Stimulated activated CD4-positive, alpha-beta T cell treated with anti-CD3 and anti-CD28 coated beads, Interleukin-15, amount 100 ng/mL, for 48 hours (primary cell): ENCODE results near the gene HDAC9.

ENCODE experiments used
- DNase-seq, 2 donors: peaks; one replicate each; pipeline ENCODE4 v3.0.0-alpha.2; 2020; ENCODE audit warnings: low read depth in 2 of 2

The HDAC9 gene

DNA sequence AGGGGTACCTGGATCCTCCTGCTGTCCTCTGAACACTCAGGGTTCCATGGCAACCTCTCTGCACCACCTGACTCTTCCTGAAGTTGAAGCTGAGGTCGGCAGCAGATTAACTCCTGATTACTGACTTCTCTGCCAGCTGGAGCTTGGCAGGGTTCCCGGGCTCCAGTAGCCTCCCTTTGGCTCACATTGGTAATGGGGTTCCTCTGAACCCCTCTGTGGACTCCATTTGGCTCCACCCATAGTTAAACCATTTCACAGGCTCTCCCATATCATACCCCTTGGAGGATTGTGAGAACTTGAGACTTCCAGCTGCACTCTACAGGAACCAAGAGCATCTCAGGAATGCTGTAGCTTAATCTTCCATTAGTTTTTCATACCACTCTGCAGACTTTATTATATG lies 292.5 kb downstream of the HDAC9 start:
- no peak for DNase-seq

DNA sequence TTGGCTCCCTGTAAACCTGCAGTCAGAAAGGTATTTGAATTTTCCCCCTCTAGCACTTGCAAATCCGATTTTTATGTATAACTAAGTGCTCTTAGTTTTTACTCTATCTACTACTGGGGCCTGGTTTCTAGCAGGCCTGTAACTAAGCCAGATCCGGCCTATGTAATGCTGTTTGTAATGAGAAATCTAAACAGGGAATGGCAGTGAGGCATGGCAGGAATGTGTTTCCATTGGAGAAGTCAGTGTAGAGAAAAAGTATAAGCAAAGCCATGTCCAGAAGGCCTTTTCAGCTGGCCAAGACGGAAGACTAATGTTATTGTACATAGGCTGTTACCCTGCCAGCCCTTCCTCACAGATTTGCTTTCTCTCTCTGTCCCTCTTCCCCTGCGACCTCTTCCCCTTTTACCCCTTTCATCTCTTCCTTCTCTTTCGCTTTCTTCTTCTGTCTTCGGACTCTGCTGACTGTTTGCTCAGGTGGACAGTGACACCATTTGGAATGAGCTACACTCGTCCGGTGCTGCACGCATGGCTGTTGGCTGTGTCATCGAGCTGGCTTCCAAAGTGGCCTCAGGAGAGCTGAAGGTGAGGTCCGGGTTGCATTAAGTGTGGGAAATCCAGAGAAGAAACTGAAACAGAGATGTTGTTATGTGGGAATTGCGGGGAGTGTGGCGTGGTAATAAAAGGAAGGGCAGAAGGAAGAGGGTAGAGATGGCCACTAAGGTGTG lies 297.5 kb downstream of the HDAC9 start:
- DNase-seq: no peak

DNA sequence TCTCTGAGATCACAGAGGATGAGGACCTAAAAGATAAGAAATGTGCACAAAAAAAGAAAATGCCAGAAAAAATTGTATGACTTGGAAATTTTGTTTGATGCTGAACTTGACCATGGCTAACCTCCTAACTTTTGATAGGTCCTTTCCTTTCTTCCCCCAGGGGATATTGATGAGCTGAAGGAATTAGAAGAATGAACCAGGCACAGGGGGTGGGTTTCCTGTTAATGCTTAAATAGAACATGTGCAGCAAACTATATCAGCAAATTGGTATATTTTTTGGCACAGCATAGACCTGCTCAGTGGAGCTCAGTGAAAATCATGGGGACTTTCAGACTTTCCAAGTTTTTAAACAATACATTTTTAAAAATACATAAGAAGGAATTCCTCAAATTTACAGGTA lies 300.7 kb downstream of the HDAC9 start:
- no peak for DNase-seq

DNA sequence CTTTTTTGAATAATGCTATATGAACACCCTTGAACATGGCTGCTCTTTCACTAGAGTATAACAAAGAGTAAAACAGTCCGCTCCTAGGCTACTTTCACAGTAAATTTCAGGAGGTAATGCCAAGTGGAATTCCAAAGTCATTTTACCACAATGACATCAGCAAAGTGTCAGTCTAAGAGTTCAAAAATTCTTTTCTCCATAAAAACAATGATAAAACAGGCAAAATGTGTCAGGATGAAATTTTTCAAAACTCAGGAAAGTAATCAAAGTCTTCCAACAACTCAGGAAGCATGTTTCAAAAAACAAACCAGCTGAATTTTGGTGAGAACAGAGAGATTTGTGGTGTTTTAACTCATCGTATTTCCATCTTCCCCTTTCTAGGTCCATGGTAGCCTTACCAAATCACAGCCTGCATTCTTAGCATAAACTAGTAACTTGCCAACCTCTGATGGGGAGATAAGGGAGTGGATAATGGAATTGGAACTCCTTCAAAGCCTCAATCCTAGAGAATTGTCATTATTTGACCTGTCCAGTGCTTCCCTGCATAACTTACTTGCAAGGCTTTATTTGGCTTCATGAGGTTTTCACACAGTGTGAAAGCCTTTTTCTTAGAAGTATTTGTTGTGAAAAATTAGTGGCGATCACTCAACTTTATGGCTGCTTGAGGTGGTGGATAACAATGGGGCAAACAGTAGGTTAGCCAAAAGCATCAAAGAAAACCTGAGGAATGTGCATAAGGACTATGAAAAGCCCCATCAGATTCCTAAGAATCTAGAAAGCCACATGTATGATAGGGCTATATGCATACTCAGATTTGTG lies 302.7 kb downstream of the HDAC9 start:
- DNase-seq: no peak

DNA sequence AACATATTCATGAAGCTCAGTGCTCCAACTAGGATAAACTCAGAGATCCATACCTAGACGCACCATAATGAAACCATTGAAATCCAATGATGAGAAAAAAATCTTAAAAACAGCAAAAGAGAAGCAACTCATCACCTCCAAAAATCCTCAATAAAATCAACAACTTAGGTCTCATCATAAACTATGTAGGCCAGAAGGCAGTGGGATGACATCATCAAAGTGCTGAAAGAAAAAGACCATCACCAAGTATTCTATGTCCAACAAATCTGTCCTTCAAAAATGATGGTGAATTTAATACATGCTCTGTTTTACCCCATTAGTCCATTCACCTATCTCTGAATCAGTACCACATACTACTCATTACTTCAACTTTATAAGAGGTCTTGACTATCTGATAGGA lies 304.4 kb downstream of the HDAC9 start:
- no peak for DNase-seq

DNA sequence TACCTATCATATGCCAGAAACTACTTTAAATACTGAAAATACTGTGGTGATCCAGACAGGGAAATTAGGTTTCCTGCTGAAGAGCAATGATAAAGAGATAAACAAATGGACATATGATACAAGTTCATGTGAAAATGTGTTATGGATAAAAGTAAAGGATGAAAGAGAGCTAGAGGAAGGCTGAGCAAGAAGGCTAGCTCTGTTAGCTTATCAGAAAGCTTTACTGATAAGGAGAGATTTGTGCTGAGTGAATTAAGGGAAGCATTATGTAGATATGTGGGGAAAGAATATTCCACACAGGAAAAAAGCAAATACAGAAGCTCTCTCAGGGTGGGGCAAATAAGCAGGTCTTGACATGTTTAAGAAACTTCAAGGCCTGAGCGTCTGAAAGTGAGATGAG lies 308.4 kb downstream of the HDAC9 start:
- DNase-seq: no peak

DNA sequence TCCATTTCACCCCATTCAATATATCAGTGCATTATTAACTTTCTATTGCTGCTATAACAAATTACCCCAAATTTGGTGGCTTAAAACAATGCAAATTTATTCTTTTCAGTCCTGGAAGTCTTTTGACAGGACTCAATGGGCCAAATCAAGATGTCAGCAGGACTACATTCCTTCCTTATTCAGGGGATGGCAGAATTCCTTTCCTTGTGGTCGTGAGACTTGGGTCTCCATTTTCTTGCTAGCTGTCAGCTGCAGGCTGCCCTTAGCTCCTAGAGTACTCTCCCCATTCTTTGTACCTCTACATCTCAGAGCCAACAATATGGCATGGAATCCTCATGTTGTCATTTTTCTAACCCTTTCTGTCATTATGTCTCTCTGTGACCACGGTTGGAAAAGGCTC lies 310.6 kb downstream of the HDAC9 start:
- no peak for DNase-seq

DNA sequence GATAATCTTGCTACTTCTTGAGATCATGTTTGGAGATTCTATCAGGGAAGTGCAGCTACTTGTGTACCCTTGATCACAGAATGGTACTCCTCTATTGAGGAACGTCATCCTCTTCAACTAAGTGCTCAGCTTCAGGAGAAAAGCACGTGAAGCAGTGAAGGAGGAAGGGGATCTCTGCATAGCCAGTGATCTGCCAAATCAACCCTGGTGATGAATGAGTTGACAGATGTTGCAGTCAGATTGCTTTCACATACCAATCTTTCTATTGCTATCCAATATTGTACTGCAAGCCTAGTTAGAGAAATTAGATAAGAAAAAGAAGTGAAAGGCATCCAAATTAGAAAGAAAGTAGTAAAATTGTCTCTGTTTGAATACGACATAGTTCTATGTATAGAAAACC lies 312.5 kb downstream of the HDAC9 start:
- DNase-seq: no peak

DNA sequence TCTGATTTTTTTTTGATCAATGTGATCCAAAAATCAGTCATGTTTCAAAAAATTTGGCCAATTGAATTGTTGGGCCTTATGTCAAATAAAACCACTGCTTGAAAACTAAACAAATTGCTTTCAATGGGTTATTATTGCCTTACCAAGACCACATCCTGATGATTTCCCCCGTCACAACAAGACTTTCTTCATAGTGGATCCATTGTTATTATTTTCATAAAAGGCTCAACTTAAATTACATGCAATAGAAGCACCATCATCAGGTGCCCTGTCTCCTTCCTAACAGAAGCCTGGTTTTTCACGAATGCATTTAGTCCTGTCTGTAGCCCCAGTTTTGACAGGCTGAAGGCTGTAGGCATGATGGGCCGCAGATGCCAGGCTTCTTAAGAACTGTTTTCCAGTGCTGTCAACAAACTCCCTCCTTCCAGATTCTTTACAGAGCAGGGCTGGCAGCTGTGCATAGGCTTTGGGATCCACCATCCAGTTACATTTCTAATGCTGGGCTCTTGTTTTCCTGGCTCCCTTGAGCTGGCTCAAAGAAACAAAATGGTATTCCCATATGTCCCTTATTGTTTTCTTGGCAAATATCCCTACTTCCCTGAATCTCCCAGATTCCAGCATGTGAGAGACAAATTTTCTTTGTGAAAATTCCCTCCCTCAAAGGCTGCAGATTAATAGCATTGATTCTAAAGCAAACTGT lies 319.9 kb downstream of the HDAC9 start:
- no peak for DNase-seq

DNA sequence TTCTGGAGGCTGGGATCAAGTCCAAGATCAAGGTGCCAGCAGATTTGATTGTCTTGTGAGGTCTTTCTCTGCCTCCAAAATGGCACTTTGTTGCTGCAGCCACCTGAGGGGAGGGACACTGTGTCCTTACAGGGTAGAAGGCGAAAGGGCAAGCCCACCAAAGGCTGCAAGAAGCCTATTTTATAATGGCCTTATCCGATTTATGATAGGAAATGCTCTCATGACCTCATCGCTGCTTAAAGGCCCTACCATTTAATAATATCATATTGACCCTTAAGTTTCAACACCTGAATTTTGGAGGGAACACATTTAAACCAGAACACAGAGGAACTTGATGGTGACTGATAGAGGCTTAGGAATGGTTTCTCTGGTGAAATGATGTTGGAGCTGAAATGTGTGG lies 325.4 kb downstream of the HDAC9 start:
- no peak for DNase-seq

DNA sequence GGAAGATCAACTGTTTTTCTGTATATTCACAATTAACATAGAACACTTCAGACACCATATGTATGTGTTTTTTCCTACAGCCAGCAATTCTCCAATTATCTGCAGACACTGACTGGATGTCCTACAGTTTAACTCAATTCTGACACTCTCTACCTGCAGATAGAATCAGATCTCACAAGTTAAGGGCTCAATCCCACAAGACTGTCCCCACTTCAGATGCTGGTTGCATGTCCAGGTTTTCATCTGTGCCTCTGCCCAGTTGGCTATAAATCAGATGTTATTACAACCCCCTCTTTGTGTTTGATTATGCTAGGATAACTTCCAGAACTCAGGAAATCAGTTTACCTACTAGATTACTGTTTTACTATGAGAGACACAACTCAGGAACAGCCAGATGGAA lies 326.0 kb downstream of the HDAC9 start:
- no peak for DNase-seq

DNA sequence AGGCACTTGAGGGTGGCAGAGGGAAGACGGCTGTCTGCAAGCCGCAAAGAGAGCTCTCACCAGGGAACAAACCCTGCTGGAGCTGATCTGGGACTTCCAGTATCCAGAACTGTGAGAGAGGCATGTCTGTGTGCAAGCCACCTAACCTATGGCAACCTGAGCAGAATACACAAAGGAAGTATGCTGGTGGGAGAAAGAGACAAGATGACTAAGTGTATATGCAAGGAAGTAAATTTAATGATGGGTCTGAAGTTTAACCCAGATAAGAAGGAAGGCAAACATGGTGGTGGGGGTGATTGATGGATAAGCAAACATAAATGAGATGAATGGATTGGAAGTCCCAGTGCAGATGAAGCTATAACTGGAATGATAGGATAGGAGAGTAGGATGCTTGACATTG lies 328.6 kb downstream of the HDAC9 start:
- no peak for DNase-seq

DNA sequence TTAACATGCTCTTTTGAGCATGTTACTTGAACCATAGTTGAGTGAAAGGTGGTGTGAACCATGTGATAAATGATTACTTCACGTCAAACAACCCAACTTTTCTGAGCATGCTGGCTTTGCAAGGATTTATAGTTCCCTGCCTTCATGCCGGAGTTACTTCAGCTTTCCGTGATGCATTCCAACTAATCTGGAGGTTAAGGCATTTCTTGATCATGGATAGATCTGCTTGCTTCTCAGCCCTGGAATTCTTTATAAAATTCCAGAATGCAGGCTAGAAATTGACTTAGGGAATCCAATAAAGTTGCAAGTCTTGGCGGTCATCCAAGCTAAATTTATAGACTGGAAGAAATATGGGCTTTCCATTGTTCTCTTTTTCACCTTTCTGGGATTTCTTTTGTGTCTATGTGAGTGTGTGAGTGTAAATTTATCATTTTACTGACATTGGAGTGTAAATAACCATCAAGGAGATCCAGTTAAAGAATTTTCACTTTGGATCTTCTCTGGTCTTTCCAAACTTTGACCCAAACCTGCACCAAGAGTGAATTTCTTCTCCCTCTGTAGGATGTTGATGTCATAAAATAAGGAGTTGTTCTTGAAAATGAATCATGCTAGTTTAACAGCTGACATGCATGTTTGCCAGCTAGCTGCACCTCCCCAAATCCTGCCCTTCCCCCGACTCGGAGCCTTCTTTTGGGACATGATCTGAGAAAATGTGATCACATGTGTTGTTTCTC lies 332.9 kb downstream of the HDAC9 start:
- no peak for DNase-seq

DNA sequence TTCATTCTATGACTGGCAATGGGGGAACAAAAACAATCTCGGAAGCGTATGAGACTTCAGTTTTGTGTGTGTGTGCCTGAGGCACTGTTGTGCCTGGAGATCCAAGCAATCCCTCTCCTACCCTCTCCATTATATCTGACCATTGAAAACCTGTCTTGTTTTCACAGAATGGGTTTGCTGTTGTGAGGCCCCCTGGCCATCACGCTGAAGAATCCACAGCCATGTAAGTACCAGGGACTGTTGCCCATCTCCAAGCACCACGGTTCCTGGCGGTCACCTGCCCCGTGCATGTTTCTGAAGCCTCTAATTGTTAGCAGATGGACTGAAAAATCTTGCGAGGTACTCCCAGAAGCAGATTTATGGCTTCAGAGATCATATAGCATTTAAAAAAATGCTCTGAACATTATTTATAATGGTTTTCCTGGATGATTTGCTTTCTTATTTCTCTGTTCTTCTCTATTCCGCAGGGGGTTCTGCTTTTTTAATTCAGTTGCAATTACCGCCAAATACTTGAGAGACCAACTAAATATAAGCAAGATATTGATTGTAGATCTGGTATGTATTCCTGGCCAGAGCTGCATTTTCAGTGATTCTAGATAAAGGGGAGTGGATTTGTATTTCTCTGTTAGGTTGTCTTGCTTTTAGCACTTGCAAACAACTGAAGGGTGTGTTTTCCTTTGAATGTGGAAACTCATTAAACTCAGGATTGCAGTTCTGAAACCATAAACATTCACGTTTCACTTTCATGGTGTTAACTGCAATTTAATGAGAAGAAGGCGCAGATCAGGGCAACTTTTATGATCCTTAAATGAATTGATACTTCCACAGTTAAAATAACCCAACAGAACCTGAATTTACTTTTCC lies 333.7 kb downstream of the HDAC9 start:
- no peak for DNase-seq

DNA sequence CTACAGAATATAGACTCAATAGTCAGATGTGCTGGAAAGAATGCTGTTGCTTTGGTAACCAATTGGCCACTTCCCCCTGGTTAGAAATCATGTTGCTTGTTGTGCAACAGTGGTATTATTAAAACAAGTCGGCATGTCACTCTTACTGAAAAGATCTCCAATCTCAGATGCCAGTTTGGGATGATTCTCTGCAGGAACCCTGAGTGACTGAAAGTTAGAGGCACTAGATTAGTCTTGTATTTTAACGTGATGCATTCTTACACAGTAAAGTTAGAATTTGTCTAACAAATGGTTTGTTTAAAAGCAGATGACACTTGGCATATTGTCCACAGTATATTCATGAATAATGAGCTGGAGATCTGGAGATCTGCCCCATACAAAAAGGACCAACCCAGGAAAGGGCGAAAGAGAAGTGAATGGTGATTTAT lies 334.3 kb downstream of the HDAC9 start:
- DNase-seq: no peak

DNA sequence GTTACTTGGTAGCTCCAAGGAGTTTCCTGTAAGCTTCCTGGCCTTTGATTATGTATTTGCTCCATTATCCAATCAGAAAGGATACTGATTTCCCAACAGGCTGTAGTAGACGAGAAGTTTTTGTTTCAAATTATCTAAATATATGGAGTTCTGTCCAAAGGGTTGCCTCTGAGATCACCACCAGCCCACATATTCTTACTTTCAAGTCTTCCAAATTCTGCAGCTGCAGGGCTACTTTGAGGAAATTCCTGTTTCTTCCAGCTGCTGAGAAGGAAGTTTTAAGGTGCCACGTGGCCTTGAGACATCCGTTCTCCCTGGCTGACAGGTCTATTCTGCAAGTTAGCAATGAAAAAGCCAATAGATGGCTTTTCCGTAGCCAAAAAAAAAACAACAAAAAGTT lies 335.9 kb downstream of the HDAC9 start:
- DNase-seq: no peak

DNA sequence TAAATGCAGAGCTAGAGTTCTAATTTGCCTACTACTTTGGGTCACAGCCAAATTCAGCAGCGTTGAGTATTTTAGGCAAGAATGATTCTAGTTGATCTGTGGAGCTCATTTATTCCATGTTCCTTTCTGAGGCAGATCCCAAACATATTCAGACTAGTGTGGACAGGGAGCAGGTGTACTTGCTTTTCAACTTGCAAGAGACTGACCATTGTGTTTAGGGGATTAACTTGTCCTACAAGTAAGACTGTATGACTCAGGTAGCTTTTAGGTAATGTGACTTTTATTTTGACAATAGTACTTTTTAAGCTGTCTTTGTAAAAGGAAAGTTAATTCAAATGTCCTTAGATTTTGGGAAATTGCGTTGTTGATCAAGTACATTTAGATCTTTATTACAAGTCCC lies 336.4 kb downstream of the HDAC9 start:
- DNase-seq: no peak

DNA sequence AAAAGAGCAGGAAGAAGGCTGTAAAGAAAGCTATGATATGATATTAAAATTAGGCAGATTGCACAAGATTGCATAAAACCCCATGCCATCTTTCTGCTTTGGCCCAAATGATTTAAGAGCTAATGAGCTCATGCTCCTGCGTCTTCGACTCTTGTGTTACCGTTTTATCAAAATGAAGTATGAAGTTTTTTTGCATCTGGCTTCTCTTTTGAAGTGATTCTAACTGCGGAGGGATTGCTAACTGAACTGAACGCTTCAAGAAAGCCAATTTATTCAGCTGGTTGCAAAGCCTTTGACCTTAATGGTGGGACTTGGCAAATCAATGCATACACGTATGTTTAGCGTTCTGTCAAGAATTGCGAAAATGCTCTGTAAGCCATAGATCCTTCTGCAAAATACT lies 339.0 kb downstream of the HDAC9 start:
- no peak for DNase-seq

DNA sequence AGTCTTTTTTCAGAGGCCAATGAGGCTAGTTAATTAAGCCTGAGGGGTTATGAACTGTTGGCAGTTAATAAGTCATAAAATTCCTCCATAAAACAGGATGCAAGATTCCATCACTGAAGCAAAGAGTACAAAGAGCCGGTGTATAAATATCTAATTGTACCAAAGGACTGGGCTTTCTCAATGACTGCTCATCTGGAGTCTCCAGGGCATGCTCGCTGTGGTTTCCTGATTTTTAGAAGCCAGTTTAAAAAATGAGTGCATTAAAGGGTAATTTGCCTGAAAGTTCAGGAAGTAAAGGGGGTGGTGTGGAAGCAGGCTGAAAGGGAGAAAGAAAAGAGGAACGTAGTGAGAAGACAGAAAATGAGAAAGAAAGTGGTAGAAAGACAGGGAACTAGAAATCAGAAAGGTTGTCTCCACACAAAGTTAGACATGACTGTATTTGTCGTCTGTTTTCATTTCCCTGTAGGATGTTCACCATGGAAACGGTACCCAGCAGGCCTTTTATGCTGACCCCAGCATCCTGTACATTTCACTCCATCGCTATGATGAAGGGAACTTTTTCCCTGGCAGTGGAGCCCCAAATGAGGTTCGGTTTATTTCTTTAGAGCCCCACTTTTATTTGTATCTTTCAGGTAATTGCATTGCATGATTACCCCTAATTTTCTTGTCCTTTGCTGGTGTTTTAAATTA lies 339.6 kb downstream of the HDAC9 start:
- no peak for DNase-seq

DNA sequence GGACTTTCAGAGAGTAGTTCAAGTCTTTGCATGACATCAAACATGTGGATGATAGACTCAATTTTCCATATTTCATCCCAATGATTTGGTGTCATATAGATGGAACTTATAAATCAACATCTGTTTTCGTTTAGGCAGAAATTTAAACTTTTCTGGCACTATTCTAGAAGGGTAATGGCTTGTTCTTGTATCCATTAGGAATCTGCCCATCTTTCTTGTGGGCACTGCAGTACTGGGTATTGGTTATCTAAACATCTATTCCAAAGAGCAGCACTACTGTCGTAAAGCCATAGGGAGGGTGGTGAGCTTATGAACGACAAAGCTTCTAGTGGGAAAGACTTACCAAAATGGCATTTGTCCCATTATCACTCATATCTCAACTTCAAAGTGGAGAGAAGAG lies 348.4 kb downstream of the HDAC9 start:
- DNase-seq: no peak

DNA sequence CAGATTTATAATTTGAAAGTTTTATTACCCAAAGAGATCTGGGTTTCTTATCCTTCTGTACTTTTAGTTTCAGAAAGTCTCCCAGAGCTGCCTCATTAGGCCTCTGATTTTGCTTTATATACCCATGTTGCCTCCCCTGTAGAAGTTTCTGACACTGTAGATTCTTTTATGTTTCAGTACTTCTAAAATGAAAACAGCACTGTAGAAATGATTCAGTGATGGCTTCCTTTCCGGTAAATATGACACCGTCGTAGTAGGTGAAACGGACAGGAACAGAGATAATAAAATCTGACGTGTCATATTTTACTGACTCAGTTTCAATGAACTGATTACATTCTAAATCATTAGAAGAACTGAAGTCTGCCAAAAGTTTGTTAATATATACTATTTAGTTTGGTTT lies 349.2 kb downstream of the HDAC9 start:
- DNase-seq: no peak
